ENCODE data around the gene CMSS1.

GRCh38 chr3:99943931-99944761 lies 126.5 kb downstream of the CMSS1 start:
- no peak for TF ChIP-seq CTBP1 (IDR thresholded peaks at IDR 0.05; ENCODE audit: borderline replicate concordance)
- TF ChIP-seq SP1 (IDR thresholded peaks at IDR 0.05) = no peak
- no peak for TF ChIP-seq FOXM1 (IDR thresholded peaks at IDR 0.05; ENCODE audit: borderline replicate concordance)
- TF ChIP-seq HDGF (IDR thresholded peaks at IDR 0.05; ENCODE audit: borderline replicate concordance) = no peak
- TF ChIP-seq SUZ12 (IDR thresholded peaks at IDR 0.05) = no peak
- TF ChIP-seq L3MBTL2 (conservative IDR thresholded peaks at IDR 0.05) = no peak
